Activated naive CD8-positive, alpha-beta T cell treated with anti-CD3 and anti-CD28 coated beads, Interleukin-2, amount 50 U/mL, for 16 hours (primary cell): ENCODE data around the gene IL1RN.

ENCODE experiments used
- DNase-seq: peaks from one replicate; pipeline ENCODE4 v3.0.0-alpha.2; 2020; ENCODE audit warnings: low read depth, low spot score

Gene IL1RN

DNA sequence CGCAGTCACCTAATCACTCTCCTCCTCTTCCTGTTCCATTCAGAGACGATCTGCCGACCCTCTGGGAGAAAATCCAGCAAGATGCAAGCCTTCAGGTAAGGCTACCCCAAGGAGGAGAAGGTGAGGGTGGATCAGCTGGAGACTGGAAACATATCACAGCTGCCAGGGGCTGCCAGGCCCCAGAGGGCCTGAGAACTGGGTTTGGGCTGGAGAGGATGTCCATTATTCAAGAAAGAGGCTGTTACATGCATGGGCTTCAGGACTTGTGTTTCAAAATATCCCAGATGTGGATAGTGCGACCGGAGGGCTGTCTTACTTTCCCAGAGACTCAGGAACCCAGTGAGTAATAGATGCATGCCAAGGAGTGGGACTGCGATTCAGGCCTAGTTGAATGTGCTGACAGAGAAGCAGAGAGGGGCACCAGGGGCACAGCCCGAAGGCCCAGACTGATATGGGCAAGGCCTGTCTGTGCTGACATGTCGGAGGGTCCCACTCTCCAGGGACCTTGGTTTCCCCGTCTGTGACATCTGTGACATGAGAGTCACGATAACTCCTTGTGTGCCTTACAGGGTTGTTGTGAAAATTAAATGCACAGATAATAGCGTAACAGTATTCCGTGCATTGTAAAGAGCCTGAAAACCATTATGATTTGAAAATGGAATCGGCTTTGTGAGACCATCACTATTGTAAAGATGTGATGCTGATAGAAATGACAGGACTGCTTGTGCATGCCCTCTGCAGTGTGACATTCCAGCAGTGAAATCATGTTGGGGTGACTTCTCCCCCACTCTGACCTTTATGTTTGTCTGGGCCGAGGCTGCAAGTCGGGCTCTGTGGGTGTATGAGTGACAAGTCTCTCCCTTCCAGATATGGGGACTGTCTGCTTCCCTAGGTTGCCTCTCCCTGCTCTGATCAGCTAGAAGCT, 510 bp downstream of the IL1RN start:
- DNase-seq, result no peak

DNA sequence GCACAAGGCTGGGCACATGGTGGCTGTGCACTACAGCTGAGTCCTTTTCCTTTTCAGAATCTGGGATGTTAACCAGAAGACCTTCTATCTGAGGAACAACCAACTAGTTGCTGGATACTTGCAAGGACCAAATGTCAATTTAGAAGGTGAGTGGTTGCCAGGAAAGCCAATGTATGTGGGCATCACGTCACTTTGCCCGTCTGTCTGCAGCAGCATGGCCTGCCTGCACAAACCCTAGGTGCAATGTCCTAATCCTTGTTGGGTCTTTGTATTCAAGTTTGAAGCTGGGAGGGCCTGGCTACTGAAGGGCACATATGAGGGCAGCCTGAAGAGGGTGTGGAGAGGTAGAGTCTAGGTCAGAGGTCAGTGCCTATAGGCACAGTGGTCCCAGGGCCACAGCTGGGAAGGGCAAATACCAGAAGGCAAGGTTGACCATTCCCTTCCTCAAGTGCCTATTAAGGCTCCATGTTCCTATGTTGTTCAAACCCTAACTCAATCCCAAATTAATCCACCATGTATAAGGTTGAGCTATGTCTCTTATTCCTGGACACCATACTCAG, 2.2 kb downstream of the IL1RN start:
- DNase-seq, result no peak

DNA sequence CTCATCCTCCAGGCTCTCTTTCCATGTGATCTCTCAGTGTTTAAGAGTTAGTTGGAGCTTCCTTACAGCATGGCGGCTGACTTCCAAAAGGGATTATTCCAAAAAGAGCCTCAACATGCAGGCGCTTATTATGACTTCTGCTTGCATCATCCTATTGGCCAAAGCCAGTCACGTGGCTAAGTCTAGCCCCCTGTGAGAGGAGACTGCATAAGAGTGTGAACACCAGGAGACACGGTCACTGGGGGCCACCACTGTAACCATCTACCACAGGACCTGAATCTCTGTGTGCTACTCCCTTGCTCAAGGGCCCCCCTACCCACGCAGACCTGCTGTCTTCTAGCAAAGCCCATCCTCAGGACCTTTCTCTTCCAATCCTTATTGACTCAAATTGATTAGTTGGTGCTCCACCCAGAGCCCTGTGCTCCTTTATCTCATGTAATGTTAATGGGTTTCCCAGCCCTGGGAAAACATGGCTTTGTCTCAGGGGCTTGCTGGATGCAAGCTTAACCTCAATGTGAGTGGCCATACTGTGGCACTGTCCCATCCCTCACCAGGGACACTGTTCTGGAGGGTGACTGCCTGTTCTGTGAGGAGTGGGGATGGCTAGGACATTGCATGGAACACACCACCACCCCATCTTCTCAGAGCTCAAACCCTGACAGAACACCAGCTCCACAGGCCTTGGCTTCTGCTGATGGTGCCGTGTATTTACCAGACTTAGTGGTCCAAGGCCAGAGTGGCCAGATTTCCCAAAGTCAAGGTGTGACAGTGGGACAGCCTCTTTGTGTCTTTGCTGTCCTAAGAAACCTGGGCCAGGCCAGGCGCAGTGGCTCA, 4.2 kb downstream of the IL1RN start:
- no peak for DNase-seq

DNA sequence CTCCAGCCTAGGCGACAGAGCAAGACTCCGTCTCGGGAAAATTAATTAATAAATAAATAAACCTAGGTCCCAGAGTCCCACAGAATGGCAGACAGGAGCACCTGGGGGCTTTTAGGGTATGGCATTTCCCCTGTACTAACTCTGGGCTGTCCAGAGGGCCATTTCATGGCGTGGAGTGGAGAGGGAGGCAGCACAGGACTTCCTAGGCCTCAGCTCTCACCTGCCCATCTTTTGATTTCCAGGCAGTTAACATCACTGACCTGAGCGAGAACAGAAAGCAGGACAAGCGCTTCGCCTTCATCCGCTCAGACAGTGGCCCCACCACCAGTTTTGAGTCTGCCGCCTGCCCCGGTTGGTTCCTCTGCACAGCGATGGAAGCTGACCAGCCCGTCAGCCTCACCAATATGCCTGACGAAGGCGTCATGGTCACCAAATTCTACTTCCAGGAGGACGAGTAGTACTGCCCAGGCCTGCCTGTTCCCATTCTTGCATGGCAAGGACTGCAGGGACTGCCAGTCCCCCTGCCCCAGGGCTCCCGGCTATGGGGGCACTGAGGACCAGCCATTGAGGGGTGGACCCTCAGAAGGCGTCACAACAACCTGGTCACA, 5.1 kb downstream of the IL1RN start:
- no peak for DNase-seq

DNA sequence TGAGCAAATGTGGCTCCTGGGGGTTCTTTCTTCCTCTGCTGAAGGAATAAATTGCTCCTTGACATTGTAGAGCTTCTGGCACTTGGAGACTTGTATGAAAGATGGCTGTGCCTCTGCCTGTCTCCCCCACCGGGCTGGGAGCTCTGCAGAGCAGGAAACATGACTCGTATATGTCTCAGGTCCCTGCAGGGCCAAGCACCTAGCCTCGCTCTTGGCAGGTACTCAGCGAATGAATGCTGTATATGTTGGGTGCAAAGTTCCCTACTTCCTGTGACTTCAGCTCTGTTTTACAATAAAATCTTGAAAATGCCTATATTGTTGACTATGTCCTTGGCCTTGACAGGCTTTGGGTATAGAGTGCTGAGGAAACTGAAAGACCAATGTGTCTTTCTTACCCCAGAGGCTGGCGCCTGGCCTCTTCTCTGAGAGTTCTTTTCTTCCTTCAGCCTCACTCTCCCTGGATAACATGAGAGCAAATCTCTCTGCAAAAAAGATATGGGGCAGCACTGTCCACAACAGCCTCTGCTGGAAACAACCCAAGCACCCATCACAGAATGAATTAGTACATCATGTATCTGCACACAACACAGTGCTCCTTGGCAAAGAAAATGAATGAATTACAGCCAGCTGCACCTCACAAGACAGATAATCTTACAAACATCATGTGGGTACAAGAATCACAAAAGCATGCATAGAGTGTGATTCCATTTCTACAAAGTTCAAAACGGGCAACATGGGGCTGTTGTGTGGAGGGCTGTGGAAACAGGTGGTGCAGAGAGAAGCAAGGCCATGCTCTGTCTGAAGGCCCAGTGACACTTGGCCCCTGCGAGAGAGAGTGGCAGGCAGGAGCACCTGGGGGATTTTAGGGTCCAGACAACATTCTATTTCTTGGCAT, 6.6 kb downstream of the IL1RN start:
- no peak for DNase-seq

DNA sequence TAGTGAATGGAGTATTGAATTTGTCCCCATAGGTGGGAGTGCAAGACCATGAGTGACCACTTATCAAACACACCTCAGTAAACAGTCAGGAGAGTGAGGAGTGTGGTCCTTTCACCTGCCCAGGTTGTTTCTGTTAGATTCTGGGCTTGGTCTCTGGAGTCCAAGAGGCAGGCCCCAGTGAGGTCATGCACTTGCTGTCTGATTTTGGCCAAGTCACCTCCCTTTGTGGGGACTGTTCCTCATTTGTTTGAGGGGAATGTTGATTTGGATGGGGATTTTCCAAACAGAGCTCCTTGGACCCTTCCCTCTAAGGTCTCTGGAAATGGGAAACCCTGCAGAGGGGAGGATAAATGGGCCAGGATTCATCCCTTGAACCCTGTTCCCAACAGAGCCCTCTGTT, 7.3 kb downstream of the IL1RN start:
- DNase-seq, result no peak

GRCh38 chr2:113135317-113135716, 7.9 kb downstream of the IL1RN start:
- DNase-seq, result no peak

DNA sequence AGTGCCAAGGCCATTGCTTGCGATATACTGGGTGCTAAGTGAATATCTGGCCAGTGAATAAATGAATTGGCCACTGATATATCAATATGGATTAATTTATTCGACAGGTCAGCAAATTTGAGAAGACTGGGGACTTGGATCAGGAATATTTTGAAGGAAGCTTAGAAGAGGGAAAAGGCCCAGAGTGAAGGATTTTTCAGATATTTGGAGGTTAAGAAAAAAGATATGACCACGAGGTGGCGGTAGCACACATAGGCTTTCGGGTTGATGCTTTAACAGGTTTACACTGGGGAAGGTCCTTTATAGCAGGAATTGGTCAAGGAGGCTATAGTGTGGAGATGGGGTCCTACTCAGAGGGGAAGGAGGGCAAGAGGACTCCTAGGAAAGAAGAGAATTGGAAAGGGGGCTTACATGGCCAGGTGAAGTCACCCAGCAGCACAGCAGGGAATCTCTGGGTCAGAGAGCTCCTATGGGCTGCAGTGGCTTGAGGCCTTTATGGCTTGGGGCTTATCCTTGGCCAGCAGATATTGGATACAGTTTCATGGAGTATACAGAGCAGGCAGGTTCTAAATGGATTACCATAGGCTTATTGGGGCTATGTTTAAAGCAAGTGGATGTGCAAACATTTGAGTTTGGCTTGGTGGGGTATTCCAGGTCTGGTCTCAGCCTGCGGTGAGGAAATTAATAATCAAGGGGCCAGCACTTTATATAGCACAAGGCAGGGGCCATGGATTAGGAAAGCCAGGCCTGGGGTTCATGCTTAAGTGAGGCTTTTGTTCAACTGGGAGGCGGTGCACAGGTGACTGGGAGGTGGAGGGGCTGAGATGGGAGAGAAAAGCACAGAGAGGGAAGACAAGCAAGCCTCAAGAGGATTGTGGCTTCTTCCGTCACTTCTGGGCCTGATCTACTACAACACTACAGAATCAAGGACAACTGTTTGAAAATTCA, 9.7 kb downstream of the IL1RN start:
- DNase-seq, result no peak

DNA sequence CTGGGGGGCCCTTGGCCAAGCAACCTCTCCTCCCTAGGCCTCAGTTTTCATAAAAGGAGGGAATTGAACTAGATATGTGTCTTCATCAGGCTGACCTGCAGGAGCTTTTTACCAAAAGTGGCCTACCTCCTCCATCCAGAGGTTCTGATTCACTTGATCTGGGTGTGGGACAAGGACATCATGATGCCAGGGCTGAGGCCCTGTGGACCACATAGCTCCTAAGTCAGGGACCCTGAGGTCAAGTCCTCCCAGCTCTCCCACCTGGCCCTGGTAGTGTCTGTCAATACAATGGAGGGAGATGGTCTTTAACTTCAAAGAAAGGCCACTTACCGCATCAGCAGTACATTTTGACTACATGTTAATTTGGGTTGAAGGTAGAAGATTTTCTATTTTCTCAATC, 10.4 kb downstream of the IL1RN start:
- no peak for DNase-seq

- DNase-seq, result no peak
Observed at GRCh38 chr2:113138428-113139322, 11.3 kb downstream of the IL1RN start.

GRCh38 chr2:113141451-113141850, 14.1 kb downstream of the IL1RN start:
- DNase-seq, result no peak

GRCh38 chr2:113142290-113142689, 14.9 kb downstream of the IL1RN start:
- DNase-seq, result no peak

DNA sequence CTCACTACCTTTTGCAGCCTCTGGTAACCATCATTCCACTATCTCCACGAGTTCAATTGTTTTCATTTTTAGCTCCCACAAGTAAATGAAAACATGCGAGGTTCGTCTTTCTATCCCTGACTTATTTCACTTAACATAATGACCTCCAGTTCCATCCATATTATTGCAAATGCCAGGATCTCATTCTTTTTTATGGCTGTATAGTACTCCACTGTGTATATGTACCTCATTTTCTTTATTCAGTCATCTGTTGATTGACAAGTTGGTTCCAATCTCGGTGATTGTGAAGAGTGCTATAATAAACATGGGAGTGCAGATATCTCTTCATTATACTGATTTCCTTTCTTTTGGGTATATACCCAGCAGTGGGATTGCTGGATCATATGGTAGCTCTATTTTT, 16.9 kb downstream of the IL1RN start:
- DNase-seq, result no peak

DNA sequence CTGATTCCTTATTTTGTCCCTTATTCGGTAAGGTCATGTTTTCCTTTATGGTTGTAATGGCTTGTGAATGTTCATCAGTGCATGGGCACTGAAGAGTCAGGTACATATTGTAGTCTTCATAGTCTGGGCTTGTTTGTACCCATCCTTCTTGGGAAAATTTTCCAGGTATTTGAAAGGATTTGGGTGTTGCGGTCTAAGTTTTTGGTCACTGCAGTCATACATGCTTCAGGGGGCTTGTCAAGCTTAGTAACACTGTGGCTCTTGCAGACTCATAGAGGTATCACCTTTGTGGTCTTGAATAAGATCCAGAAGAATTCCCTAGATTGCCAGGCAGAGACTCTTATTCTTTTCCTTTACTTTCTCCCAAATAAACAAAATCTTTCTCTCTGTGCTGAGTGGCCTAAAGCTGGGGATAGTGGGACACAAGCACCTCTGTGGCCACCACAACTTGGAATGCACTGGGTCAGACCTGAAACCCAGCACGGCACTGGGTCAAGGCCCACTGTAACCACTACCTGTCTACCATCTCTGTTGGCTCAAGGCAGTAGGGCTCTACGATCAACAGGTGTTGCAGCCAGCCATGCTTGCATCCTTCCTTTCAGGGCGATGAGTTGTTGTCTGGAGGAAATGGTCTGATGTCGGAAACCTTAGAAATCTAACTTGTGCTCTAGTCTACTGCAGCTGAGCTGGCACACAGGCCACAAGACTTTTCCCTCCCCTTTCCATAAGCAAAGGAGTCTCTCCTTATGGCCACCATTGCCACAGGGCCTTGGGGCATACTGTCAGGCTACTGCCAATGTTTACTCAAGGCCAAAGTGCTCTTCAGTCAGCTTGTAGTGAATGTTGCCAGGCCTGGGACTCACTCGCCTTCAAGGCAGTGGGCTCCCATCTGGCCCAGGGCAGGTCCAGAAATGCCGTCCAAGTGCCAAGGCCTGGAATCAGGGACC, 21.5 kb downstream of the IL1RN start:
- DNase-seq, result no peak

- no peak for DNase-seq
Observed at GRCh38 chr2:113149553-113150257, 22.3 kb downstream of the IL1RN start.

- no peak for DNase-seq
Observed at GRCh38 chr2:113150258-113150601, 22.8 kb downstream of the IL1RN start.

- DNase-seq, result no peak
Observed at GRCh38 chr2:113155331-113155730, 27.9 kb downstream of the IL1RN start.
